Caco-2 (cell line): ENCODE results near the gene SLC16A1. TPM values are rescaled to one million over a fixed set of nuclear protein-coding genes. Genes with fewer than 3 reads are reported as not detected.

Experiments used
- BruUV-seq: library from RNA; stranded (reverse); fragments of 400-500 nt; replicated peaks from 2 replicates; lab custom pipeline; 2021; lab: Mats Ljungman, UMichigan
- CTCF ChIA-PET: fragments of 300-600 bp; sonication (Branson Sonifier 250); formaldehyde crosslinking; loops from one replicate; lab custom pipeline; 2022; ENCODE audit warnings: antibody characterized with exemption; lab: Charles Lee
- POLR2A ChIA-PET: fragments of 300-600 bp; sonication (Branson Sonifier 250); formaldehyde crosslinking; loops from one replicate; lab custom pipeline; 2022; ENCODE audit warnings: antibody characterized with exemption; lab: Charles Lee
- DNase-seq, 2 experiments: peaks; one replicate each; pipeline versions ENCODE4 v3.0.0 to v3.0.0-alpha.2; 2020 to 2022
- H3K27me3 ChIP-seq: replicated peaks from 2 replicates; pipeline ENCODE4 v1.6.0; 2011; ENCODE audit warnings: low read length; ENCODE audit not compliant: control insufficient read depth, insufficient read depth
- H3K36me3 ChIP-seq: 2 replicates; pipeline ENCODE4 v1.5.1; 2011; ENCODE audit warnings: low read length; ENCODE audit not compliant: control insufficient read depth, insufficient read depth
- H3K4me1 ChIP-seq: fragments of 250-450 bp; sonication (Bioruptor Pico); 2 replicates; pipeline ENCODE4 v1.5.1; 2020; ENCODE audit warnings: mild to moderate bottlenecking
- H3K4me3 ChIP-seq: 2 replicates; pipeline ENCODE4 v1.5.1; 2011; ENCODE audit warnings: low read depth, mild to moderate bottlenecking, control low read depth, low read length
- H3K9me3 ChIP-seq: fragments of 250-450 bp; sonication (Bioruptor Pico); 2 replicates; pipeline ENCODE4 v1.5.1; 2020; ENCODE audit warnings: mild to moderate bottlenecking, moderate library complexity
- H3K27ac Mint-ChIP-seq: one replicate; pipeline ENCODE4 v1.8.0; 2022; ENCODE audit warnings: mixed read lengths; ENCODE audit not compliant: unreplicated experiment
- H3K27me3 Mint-ChIP-seq: one replicate; pipeline ENCODE4 v1.8.0; 2022; ENCODE audit warnings: mixed read lengths; ENCODE audit not compliant: insufficient read depth, unreplicated experiment
- H3K36me3 Mint-ChIP-seq: one replicate; pipeline ENCODE4 v1.8.0; 2022; ENCODE audit warnings: mild to moderate bottlenecking, mixed read lengths; ENCODE audit not compliant: insufficient read depth, unreplicated experiment
- H3K4me1 Mint-ChIP-seq: one replicate; pipeline ENCODE4 v1.8.0; 2022; ENCODE audit warnings: low read depth, mixed read lengths; ENCODE audit not compliant: unreplicated experiment
- H3K4me3 Mint-ChIP-seq: one replicate; pipeline ENCODE4 v1.8.0; 2022; ENCODE audit warnings: mild to moderate bottlenecking, moderate library complexity, mixed read lengths; ENCODE audit not compliant: unreplicated experiment
- H3K9me3 Mint-ChIP-seq: one replicate; pipeline ENCODE4 v1.8.0; 2022; ENCODE audit warnings: mixed read lengths; ENCODE audit not compliant: unreplicated experiment
- CTCF ChIP-seq, 2 experiments: fragments of 200-600 bp in 1 of 2; IDR thresholded peaks; 1 replicate in 1 of 2; 2 replicates in 1 of 2; pipeline versions ENCODE4 v1.5.1 to v1.8.0; 2011 to 2022; ENCODE audit warnings: antibody characterized with exemption in 1 of 2, control low read depth in 1 of 2, inconsistent platforms in 1 of 2, low read depth in 1 of 2, low read length in 1 of 2, mild to moderate bottlenecking in 1 of 2, moderate library complexity in 1 of 2; ENCODE audit not compliant: insufficient read depth in 1 of 2, severe bottlenecking in 1 of 2, unreplicated experiment in 1 of 2
- intact Hi-C: fragments of 100-400 bp; cut with micrococcal nuclease; formaldehyde crosslinking; loops from one replicate; pipeline ENCODE4 v1.10.0; 2022; ENCODE audit not compliant: unreplicated experiment
- total RNA-seq: library from RNA; stranded (reverse); gene quantifications from 2 replicates; pipeline ENCODE4 v1.2.3, GENCODE V29; 2022

The SLC16A1 gene
- total RNA-seq, 1 experiment from 2014 or later, result 107 TPM

GRCh38 chr1:112954945-112955772, 837 bp downstream of the SLC16A1 start:
- Mint-ChIP-seq H3K4me3 (peak overlapping the region; percentile 89), H3K4me1 (peaks cover 20% of the 10 kb centered on the region), H3K36me3 (peaks cover 31% of the 10 kb centered on the region), H3K9me3 (no peaks in the 10 kb centered on the region), H3K27ac (peak overlapping the region; percentile 87), H3K27me3 (no peaks in the 10 kb centered on the region)
- Histone ChIP-seq H3K4me3 (peak overlapping the region; percentile 69), H3K4me1 (peaks cover 24% of the 10 kb centered on the region), H3K36me3 (no peaks in the 10 kb centered on the region), H3K9me3 (no peaks in the 10 kb centered on the region), H3K27me3 (no peaks in the 10 kb centered on the region)
- intact Hi-C loops, result loop anchor here (1.0 to 2.0 kb wide), 5 partner anchors 18 to 239 kb away; no protein-coding TSS in a partner anchor
- BruUV-seq, result TSS peak; percentile 40
- peak; percentile 69 to 79 for DNase-seq
- POLR2A ChIA-PET, result interaction anchor here (1.2 to 1.3 kb wide), 8 partner anchors 17 to 151 kb away, joined by 3 to 10 read pairs (median 4); partner anchors contain the start of gene LRIG2
- no peak for TF ChIP-seq CTCF (IDR thresholded peaks at IDR 0.05; ENCODE audit: insufficient read depth in 1 of 2, low read depth in 1 of 2, low read length in 1 of 2, severe bottlenecking in 1 of 2, unreplicated experiment in 1 of 2)
- CTCF ChIA-PET, result interaction anchor here (0.6 to 1.3 kb wide), 5 partner anchors 86 to 239 kb away, joined by 3 to 17 read pairs (median 4); partner anchors contain the start of gene LRIG2

GRCh38 chr1:112954017-112954650, 1.9 kb downstream of the SLC16A1 start:
- ChIA-PET CTCF (interaction anchor here (1.2 kb wide), 1 partner anchor 118 kb away, joined by 4 read pairs; the partner anchor contains the start of gene LRIG2), POLR2A (interaction anchor here (0.6 to 1.0 kb wide), 2 partner anchors 13 to 46 kb away, joined by 3 read pairs; no protein-coding TSS in a partner anchor)
- Histone ChIP-seq H3K4me1 (peaks cover 24% of the 10 kb centered on the region), H3K36me3 (no peaks in the 10 kb centered on the region), H3K4me3 (peak overlapping the region; percentile 69), H3K9me3 (no peaks in the 10 kb centered on the region), H3K27me3 (no peaks in the 10 kb centered on the region)
- peak overlapping the region; percentile 17 for H3K27ac Mint-ChIP-seq
- no peak for TF ChIP-seq CTCF (IDR thresholded peaks at IDR 0.05; ENCODE audit: insufficient read depth in 1 of 2, low read depth in 1 of 2, low read length in 1 of 2, severe bottlenecking in 1 of 2, unreplicated experiment in 1 of 2)
- BruUV-seq, result no TSS peak
- intact Hi-C loops, result loop anchor here (2.0 kb wide), 3 partner anchors 17 to 145 kb away; no protein-coding TSS in a partner anchor
- no peaks in the 10 kb centered on the region for H3K27me3 Mint-ChIP-seq
- H3K36me3 Mint-ChIP-seq, result peaks cover 31% of the 10 kb centered on the region
- DNase-seq, result no peak
- peaks cover 20% of the 10 kb centered on the region for H3K4me1 Mint-ChIP-seq
- peak overlapping the region; percentile 89 for H3K4me3 Mint-ChIP-seq
- H3K9me3 Mint-ChIP-seq, result no peaks in the 10 kb centered on the region

GRCh38 chr1:112950426-112950825, 5.6 kb downstream of the SLC16A1 start:
- Mint-ChIP-seq H3K9me3 (no peaks in the 10 kb centered on the region), H3K27ac (no peak overlapping the region), H3K4me1 (peaks cover 13% of the 10 kb centered on the region), H3K27me3 (no peaks in the 10 kb centered on the region), H3K36me3 (peaks cover 20% of the 10 kb centered on the region), H3K4me3 (no peak overlapping the region)
- no peak for TF ChIP-seq CTCF (IDR thresholded peaks at IDR 0.05; ENCODE audit: insufficient read depth in 1 of 2, low read depth in 1 of 2, low read length in 1 of 2, severe bottlenecking in 1 of 2, unreplicated experiment in 1 of 2)
- POLR2A ChIA-PET, result no interaction called here
- BruUV-seq, result no TSS peak
- Histone ChIP-seq H3K9me3 (no peaks in the 10 kb centered on the region), H3K36me3 (no peaks in the 10 kb centered on the region), H3K4me3 (no peak overlapping the region), H3K27me3 (no peaks in the 10 kb centered on the region), H3K4me1 (peaks cover 29% of the 10 kb centered on the region)
- CTCF ChIA-PET, result no interaction called here
- no peak for DNase-seq
- intact Hi-C loops, result no loop called here
